ENCODE results near the gene AEBP1.

Gene AEBP1

GRCh38 chr7:44114586-44115310, 10.6 kb downstream of the AEBP1 start:
- Histone ChIP-seq H4K20me1 (ENCODE audit: insufficient read depth, low read length, poor library complexity, severe bottlenecking) (no peaks in the 10 kb centered on the region), H3K36me3 (ENCODE audit: insufficient read depth, low read length) (peaks cover 47% of the 10 kb centered on the region; the same call in 1 of the 2 replicates), H3K4me1 (ENCODE audit: insufficient read depth, low read length, poor library complexity, severe bottlenecking) (peaks cover 10% of the 10 kb centered on the region), H3K27me3 (ENCODE audit: insufficient read depth, low read length, poor library complexity, severe bottlenecking) (no peaks in the 10 kb centered on the region), H3K9me2 (replicated peaks; ENCODE audit: low read depth, low read length) (no peaks in the 10 kb centered on the region), H3K4me3 (ENCODE audit: low read length, poor library complexity, severe bottlenecking) (no peak overlapping the region), H3K79me2 (ENCODE audit: insufficient read depth, low read length) (peaks cover 17% of the 10 kb centered on the region; the same call in 1 of the 2 replicates), H3K9me3 (ENCODE audit: insufficient read depth, low read depth, low read length) (no peaks in the 10 kb centered on the region), H3F3A (ENCODE audit: low read depth) (no peaks in the 10 kb centered on the region), H2AFZ (ENCODE audit: low read length) (no peak overlapping the region), H3K4me2 (ENCODE audit: low read depth, low read length, poor library complexity, severe bottlenecking) (no peak overlapping the region), H3K9ac (ENCODE audit: low read depth, low read length, poor library complexity, severe bottlenecking) (no peak overlapping the region)
- TF ChIP-seq CTCF (conservative IDR thresholded peaks at IDR 0.05; ENCODE audit: low read length) (no peak), EZH2phosphoT487 (IDR thresholded peaks at IDR 0.05; ENCODE audit: borderline replicate concordance) (no peak)

- no peak overlapping the region for H3K9ac ChIP-seq (ENCODE audit: low read depth, low read length, poor library complexity, severe bottlenecking)
- no peaks in the 10 kb centered on the region for H3F3A ChIP-seq (ENCODE audit: low read depth)
- no peaks in the 10 kb centered on the region for H3K9me2 ChIP-seq (replicated peaks; ENCODE audit: low read depth, low read length)
- no peak overlapping the region for H3K4me3 ChIP-seq (ENCODE audit: low read length, poor library complexity, severe bottlenecking)
- no peak for TF ChIP-seq CTCF (conservative IDR thresholded peaks at IDR 0.05; ENCODE audit: low read length)
- no peak for TF ChIP-seq EZH2phosphoT487 (IDR thresholded peaks at IDR 0.05; ENCODE audit: borderline replicate concordance)
- no peak overlapping the region for H3K4me2 ChIP-seq (ENCODE audit: low read depth, low read length, poor library complexity, severe bottlenecking)
- H2AFZ ChIP-seq (ENCODE audit: low read length): no peak overlapping the region
- no peaks in the 10 kb centered on the region for H3K9me3 ChIP-seq (ENCODE audit: insufficient read depth, low read depth, low read length)
- peaks cover 43% of the 10 kb centered on the region; the same call in 1 of the 2 replicates for H3K36me3 ChIP-seq (ENCODE audit: insufficient read depth, low read length)
- peaks cover 32% of the 10 kb centered on the region for H3K79me2 ChIP-seq (ENCODE audit: insufficient read depth, low read length)
- H4K20me1 ChIP-seq (ENCODE audit: insufficient read depth, low read length, poor library complexity, severe bottlenecking): no peaks in the 10 kb centered on the region
- peaks cover 25% of the 10 kb centered on the region for H3K4me1 ChIP-seq (ENCODE audit: insufficient read depth, low read length, poor library complexity, severe bottlenecking)
- no peaks in the 10 kb centered on the region for H3K27me3 ChIP-seq (ENCODE audit: insufficient read depth, low read length, poor library complexity, severe bottlenecking)
These were observed 12.1 kb downstream of the AEBP1 start for GRCh38 chr7:44116087-44116788.

GRCh38 chr7:44116789-44117666, 12.9 kb downstream of the AEBP1 start:
- Histone ChIP-seq H3K4me3 (ENCODE audit: low read length, poor library complexity, severe bottlenecking) (no peak overlapping the region), H4K20me1 (ENCODE audit: insufficient read depth, low read length, poor library complexity, severe bottlenecking) (no peaks in the 10 kb centered on the region), H3K4me2 (ENCODE audit: low read depth, low read length, poor library complexity, severe bottlenecking) (no peak overlapping the region), H3K9me3 (ENCODE audit: insufficient read depth, low read depth, low read length) (no peaks in the 10 kb centered on the region), H2AFZ (ENCODE audit: low read length) (no peak overlapping the region), H3K9ac (ENCODE audit: low read depth, low read length, poor library complexity, severe bottlenecking) (no peak overlapping the region), H3F3A (ENCODE audit: low read depth) (no peaks in the 10 kb centered on the region), H3K4me1 (ENCODE audit: insufficient read depth, low read length, poor library complexity, severe bottlenecking) (peaks cover 32% of the 10 kb centered on the region), H3K36me3 (ENCODE audit: insufficient read depth, low read length) (peaks cover 35% of the 10 kb centered on the region; the same call in 1 of the 2 replicates), H3K9me2 (replicated peaks; ENCODE audit: low read depth, low read length) (no peaks in the 10 kb centered on the region), H3K27me3 (ENCODE audit: insufficient read depth, low read length, poor library complexity, severe bottlenecking) (no peaks in the 10 kb centered on the region), H3K79me2 (ENCODE audit: insufficient read depth, low read length) (peaks cover 40% of the 10 kb centered on the region)
- TF ChIP-seq EZH2phosphoT487 (IDR thresholded peaks at IDR 0.05; ENCODE audit: borderline replicate concordance) (no peak), CTCF (conservative IDR thresholded peaks at IDR 0.05; ENCODE audit: low read length) (no peak)

All from Loucy (cell line).